ENCODE results near the gene TMEM214.

The TMEM214 gene, protein sequence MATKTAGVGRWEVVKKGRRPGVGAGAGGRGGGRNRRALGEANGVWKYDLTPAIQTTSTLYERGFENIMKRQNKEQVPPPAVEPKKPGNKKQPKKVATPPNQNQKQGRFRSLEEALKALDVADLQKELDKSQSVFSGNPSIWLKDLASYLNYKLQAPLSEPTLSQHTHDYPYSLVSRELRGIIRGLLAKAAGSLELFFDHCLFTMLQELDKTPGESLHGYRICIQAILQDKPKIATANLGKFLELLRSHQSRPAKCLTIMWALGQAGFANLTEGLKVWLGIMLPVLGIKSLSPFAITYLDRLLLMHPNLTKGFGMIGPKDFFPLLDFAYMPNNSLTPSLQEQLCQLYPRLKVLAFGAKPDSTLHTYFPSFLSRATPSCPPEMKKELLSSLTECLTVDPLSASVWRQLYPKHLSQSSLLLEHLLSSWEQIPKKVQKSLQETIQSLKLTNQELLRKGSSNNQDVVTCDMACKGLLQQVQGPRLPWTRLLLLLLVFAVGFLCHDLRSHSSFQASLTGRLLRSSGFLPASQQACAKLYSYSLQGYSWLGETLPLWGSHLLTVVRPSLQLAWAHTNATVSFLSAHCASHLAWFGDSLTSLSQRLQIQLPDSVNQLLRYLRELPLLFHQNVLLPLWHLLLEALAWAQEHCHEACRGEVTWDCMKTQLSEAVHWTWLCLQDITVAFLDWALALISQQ

GRCh38 chr2:27032495-27033252 is at the start of gene TMEM214:
Gene TMEM214 (plus strand): TSS chr2:27032965. CDS start chr2:27033016, 51 bp downstream.
- peak; percentile 90 for DNase-seq

GRCh38 chr2:26983746-26984145 is 49.0 kb upstream of the TMEM214 start:
- no peak for DNase-seq

GRCh38 chr2:26985807-26986206 is 47.0 kb upstream of the TMEM214 start:
- no peak for DNase-seq

DNA sequence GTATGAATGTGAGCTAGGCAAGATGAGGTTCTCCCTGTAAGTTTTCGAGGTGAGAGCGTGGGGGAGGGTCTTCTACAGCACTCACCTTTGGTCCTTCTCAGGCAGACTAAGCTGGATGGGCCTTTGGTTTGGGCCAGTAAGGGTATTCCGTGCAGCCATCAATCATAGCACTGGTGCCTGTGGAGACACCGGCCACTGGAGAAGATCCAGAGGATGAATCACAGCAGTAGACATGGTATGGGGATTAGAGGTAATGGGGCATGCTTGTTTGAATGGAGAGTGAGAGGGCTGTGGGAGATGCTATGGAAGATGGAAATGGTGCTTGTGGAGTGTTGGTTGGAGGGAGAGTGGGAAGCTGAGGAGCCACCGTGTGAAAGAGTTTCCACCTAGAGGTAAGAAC is 46.2 kb upstream of the TMEM214 start:
- no peak for DNase-seq

- no peak for DNase-seq
These were observed 44.5 kb upstream of the TMEM214 start for GRCh38 chr2:26988058-26988860.

DNA sequence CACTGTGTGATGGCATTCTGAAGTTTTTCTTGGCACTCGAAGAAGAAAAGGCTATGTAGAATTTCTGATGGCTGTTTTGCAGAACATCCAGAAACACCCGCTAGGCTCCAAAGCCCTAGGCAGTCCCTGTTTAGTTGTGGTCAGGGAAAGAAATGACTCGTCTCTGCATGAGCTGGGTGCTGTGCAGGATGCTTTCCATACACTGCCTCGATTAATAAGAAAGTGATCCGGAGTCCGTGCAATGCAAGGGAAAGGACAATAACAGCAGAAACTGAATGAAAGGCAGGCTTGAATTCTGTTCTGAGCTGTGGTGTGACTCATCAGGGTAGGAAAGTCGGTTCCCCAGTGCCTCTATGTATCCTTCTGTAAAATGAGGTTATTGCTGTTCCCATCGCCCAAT is 43.6 kb upstream of the TMEM214 start:
- no peak for DNase-seq

GRCh38 chr2:26991717-26992116 is 41.0 kb upstream of the TMEM214 start:
- DNase-seq: no peak

- peak; percentile 31 for DNase-seq
These were observed 39.0 kb upstream of the TMEM214 start for GRCh38 chr2:26993768-26994167.

- DNase-seq: no peak
These were observed 37.8 kb upstream of the TMEM214 start for GRCh38 chr2:26994983-26995382.

DNA sequence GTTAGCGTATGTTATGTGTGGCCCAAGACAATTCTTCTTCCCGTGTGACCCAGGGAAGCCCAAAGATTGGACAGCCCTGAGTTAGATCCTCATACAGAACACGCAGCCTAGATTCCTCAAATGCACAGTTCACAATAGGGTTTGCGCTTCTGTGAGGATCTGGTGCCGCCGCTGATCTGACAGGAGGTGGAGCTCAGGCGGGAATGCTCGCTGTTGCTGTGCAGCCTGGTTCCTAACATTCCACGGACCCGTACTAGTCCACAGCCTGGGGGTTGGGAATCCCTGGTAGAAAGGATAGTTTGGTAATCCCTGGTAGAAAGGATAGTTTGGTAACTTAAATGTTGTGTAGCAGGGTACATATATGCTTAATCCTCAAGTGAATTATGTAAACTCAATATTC is 35.4 kb upstream of the TMEM214 start:
- DNase-seq: no peak

GRCh38 chr2:26998323-26998722 is 34.4 kb upstream of the TMEM214 start:
- DNase-seq: no peak

- peak; percentile 72 for DNase-seq
These were observed 32.5 kb upstream of the TMEM214 start for GRCh38 chr2:27000228-27000627.

- DNase-seq: no peak
These were observed 31.8 kb upstream of the TMEM214 start for GRCh38 chr2:27000995-27001394.

DNA sequence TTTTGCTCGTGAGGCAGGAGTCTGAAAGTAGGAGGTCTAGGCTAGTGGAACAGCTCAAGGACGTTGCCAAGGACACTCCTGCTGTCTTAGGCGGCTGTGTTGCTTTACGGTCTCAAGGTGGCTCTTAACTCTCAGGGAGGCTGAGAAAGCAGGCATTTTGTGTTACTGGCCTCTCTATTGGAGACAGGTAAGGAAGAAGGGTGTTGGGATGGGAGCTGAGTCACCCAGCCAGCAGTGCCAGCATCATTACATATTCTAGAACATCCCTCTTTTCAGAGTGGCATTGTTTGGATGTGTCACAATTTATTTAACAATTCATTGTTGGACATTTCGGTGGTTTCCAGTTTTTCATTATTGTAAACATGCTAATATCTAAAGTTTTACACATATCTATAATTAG is 30.8 kb upstream of the TMEM214 start:
- DNase-seq: no peak

GRCh38 chr2:27003007-27003406 is 29.8 kb upstream of the TMEM214 start:
- DNase-seq: no peak

DNA sequence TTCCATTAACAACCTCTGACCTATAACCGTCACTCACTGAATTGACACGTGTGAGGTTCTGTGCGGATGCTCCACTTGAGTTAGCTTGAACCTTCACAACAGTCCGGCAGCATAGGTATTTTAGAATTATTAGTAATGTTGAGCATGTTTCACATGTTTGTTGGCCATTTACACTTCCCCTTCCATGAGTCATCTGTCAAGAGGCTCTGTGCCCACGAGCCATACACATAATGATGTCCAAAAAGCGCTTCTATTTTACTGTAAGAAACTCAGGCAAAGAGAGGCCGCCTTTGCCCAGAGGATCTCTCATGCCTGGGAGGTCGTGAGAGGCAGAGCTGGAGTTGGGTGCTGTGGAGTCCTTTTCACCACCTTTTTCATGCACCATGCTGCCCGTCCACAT is 28.9 kb upstream of the TMEM214 start:
- no peak for DNase-seq

DNA sequence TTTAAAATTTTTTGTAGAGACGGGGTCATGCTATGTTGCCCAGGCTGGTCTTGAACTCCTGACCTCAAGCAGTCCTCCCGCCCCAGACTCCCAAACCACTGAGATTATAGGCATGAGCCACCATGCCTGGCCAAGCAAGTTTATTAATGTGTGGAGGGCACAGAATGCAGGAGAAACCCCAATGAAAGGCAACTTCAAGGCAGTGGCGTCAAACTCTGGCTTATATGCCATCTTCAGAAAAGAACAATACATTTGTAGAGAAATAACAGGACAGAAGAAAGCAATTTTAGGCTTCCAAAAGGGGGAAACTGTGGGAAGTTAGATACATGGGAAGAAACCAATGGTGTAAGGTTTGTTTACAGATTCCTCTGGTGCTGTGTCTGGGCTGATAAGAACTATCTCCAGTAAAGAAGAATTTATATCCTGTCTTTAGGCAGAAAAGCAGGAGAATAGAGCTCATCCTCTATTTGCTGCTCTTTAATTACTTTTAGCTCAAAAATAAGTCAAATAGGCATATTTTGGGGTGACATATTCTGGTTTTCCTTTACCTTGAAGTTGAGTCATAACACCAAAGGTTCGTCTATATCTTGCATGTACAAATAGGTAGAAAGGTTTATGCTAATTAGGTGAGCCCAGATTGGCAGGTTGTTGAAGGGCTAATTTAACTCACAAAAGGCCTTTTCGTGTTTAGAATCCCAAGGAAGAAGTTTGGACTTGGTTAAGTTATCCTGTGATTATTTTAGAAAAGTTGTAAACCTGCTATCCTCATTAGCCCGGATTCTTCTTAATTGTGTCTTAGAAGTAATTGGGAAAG is 26.0 kb upstream of the TMEM214 start:
- peak; percentile 86 for DNase-seq

GRCh38 chr2:27007416-27008374 is 25.1 kb upstream of the TMEM214 start:
- DNase-seq: peak; percentile 93

- DNase-seq: no peak
These were observed 24.1 kb upstream of the TMEM214 start for GRCh38 chr2:27008678-27009077.

DNA sequence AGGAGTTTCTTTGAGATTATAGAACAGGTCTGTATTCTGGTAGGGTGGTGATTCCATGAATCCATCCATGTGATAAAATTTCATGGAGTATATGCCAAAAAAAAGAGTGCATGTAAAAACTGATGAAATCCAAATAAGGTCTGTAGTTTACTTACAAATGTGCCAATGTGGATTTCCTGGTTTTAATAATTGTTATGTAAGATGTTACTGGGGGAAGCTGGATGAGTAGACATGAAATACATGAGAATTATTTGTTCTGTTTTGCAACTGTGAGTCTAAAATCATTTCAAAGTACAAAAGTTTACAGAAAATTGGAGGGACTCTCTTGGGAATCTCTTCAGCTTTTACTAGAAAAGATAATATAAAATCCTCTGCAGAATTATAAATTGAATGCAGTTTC is 23.7 kb upstream of the TMEM214 start:
- no peak for DNase-seq

DNA sequence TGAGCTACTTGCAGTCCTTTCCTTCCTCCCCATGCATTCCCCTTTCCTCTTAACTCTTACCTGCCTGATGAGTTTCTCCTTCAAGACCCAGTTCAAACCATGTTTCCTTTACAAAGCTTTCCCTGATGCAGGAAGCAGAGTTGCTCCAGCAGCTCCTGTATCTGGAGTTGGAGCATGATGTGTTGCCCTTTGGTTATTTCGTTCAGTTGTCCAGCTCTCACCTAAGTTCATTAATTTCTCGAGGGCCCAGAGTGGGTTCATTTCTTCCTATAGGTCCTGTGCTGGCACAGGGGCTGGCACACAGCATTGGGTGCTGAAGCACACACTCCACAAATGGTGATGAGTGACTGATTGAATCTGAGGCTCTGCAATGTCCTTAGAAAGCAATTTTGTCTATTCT is 23.0 kb upstream of the TMEM214 start:
- peak; percentile 61 for DNase-seq
